Right atrium auricular region (tissue), 2 donors: ENCODE data around the gene COL16A1. TPM values are rescaled to one million over a fixed set of nuclear protein-coding genes. Genes with fewer than 3 reads are reported as not detected.

Experiments used
- DNase-seq: peaks from one replicate; pipeline ENCODE4 v3.0.0-alpha.2; 2019; ENCODE audit warnings: low spot score
- H3K27ac ChIP-seq, 2 donors: fragments of 200-600 bp; sonication (generic); 1 replicate in 1 of 2; 2 replicates in 1 of 2; pipeline ENCODE4 v1.5.1; 2016 to 2019
- H3K27me3 ChIP-seq, 2 donors: fragments of 200-600 bp; sonication (generic); one replicate each; pipeline versions ENCODE4 v1.5.1 to v1.6.0; 2017 to 2019
- H3K36me3 ChIP-seq: fragments of 200-600 bp; sonication (generic); one replicate; pipeline ENCODE4 v1.5.1; 2016
- H3K4me1 ChIP-seq, 2 donors: fragments of 200-600 bp; sonication (generic); one replicate each; pipeline versions ENCODE4 v1.5.1 to v1.6.0; 2017 to 2019
- H3K4me3 ChIP-seq, 2 donors: fragments of 200-600 bp; sonication (generic); 1 replicate in 1 of 2; 2 replicates in 1 of 2; pipeline ENCODE4 v1.5.1; 2017 to 2019; ENCODE audit warnings: mild to moderate bottlenecking in 1 of 2, moderate library complexity in 1 of 2
- H3K9me3 ChIP-seq, 2 donors: fragments of 200-600 bp; sonication (generic); one replicate each; pipeline ENCODE4 v1.5.1; 2019
- CTCF ChIP-seq, 2 donors: fragments of 200-600 bp; sonication (generic); IDR thresholded peaks; one replicate each; pipeline ENCODE4 v1.5.1; 2019; ENCODE audit warnings: antibody characterized with exemption in 2 of 2
- total RNA-seq, 2 donors: library from RNA; depleted of rRNA; stranded (reverse); fragments of >200 nt; gene quantifications; one replicate each; pipeline ENCODE4 v1.1.0, GENCODE V29; 2016

COL16A1 gene
- total RNA-seq, 2 donors from 2014 or later: 31.2 to 34.4 TPM

GRCh38 chr1:31618916-31619846 lies 84.6 kb downstream of the COL16A1 start:
- Histone ChIP-seq H3K36me3 (no peaks in the 10 kb centered on the region), H3K27me3 (peaks cover 0 to 2% of the 10 kb centered on the region in 2 donors), H3K4me3 (no peak overlapping the region), H3K27ac (no peak overlapping the region), H3K9me3 (no peaks in the 10 kb centered on the region), H3K4me1 (peaks cover 0 to 33% of the 10 kb centered on the region in 2 donors)
- DNase-seq: no peak
- TF ChIP-seq CTCF (IDR thresholded peaks at IDR 0.05): no peak

GRCh38 chr1:31617916-31618746 lies 85.7 kb downstream of the COL16A1 start:
- Histone ChIP-seq H3K36me3 (no peaks in the 10 kb centered on the region), H3K27me3 (peaks cover 0 to 2% of the 10 kb centered on the region in 2 donors), H3K4me1 (peaks cover 0 to 33% of the 10 kb centered on the region in 2 donors), H3K4me3 (peak overlapping the region; percentile 57 to 65), H3K9me3 (no peaks in the 10 kb centered on the region), H3K27ac (peak overlapping the region; percentile 13 to 35)
- peak; percentile 83 to 94 for TF ChIP-seq CTCF (IDR thresholded peaks at IDR 0.05)
- no peak for DNase-seq

- H3K27me3 ChIP-seq: peaks cover 0 to 2% of the 10 kb centered on the region in 2 donors
- DNase-seq: no peak
- no peaks in the 10 kb centered on the region for H3K36me3 ChIP-seq
- H3K4me3 ChIP-seq: peak within 1 kb of the TSS; percentile 57 to 65
- peak within 1 kb of the TSS; percentile 13 to 35 for H3K27ac ChIP-seq
- no peaks in the 10 kb centered on the region for H3K9me3 ChIP-seq
- H3K4me1 ChIP-seq: peaks cover 0 to 28% of the 10 kb centered on the region in 2 donors
- TF ChIP-seq CTCF (IDR thresholded peaks at IDR 0.05): no peak
Measured at GRCh38 chr1:31617218-31617915, 86.5 kb downstream of the COL16A1 start, which contains the start of gene HCRTR1. Gene HCRTR1, plus strand, starts transcription at chr1:31617689. Its CDS starts 1,504 bp downstream, at chr1:31619193.

- no peak for TF ChIP-seq CTCF (IDR thresholded peaks at IDR 0.05)
- Histone ChIP-seq H3K4me3 (no peak overlapping the region), H3K9me3 (no peaks in the 10 kb centered on the region), H3K4me1 (peaks cover 0 to 16% of the 10 kb centered on the region in 2 donors), H3K27ac (no peak overlapping the region), H3K27me3 (peaks cover 0 to 2% of the 10 kb centered on the region in 2 donors), H3K36me3 (no peaks in the 10 kb centered on the region)
- DNase-seq: no peak
Measured at GRCh38 chr1:31615939-31616338, 87.9 kb downstream of the COL16A1 start.

- Histone ChIP-seq H3K27me3 (peaks cover 0 to 2% of the 10 kb centered on the region in 2 donors), H3K9me3 (no peaks in the 10 kb centered on the region), H3K36me3 (no peaks in the 10 kb centered on the region), H3K4me3 (no peak overlapping the region), H3K4me1 (peaks cover 0 to 16% of the 10 kb centered on the region in 2 donors), H3K27ac (no peak overlapping the region)
- no peak for DNase-seq
- no peak for TF ChIP-seq CTCF (IDR thresholded peaks at IDR 0.05)
Measured at GRCh38 chr1:31615414-31615813, 88.4 kb downstream of the COL16A1 start.
